Lower leg skin (tissue), 3 donors: ENCODE results near the gene FAM227B.
"Not testable (repeated sequence)": the region's sequence is repeated elsewhere in the genome, so short reads cannot be mapped to it uniquely, and the experiment has no call there.

ENCODE experiments used
- CTCF ChIP-seq, 3 donors: fragments of 450-650 bp; IDR thresholded peaks; one replicate each; pipeline ENCODE4 v1.5.1; 2016; ENCODE audit warnings: antibody characterized with exemption in 3 of 3, mild to moderate bottlenecking in 3 of 3, moderate library complexity in 2 of 3
- POLR2A ChIP-seq, 2 donors: fragments of 450-650 bp; IDR thresholded peaks; one replicate each; pipeline ENCODE4 v1.6.1; 2016 to 2017; ENCODE audit warnings: antibody characterized with exemption in 2 of 2, mild to moderate bottlenecking in 1 of 2, moderate library complexity in 1 of 2

DNA sequence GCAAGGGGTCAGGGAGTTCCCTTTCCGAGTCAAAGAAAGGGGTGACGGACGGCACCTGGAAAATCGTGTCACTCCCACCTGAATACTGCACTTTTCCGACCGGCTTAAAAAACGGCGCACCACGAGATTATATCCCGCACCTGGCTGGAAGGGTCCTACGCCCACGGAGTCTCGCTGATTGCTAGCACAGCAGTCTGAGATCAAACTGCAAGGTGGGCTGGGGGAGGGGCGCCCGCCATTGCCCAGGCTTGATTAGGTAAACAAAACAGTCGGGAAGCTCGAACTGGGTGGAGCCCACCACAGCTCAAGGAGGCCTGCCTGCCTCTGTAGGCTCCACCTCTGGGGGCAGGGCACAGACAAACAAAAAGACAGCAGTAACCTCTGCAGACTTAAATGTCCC lies 266.2 kb downstream of the FAM227B start:
- not testable (repeated sequence) for TF ChIP-seq CTCF, POLR2A (IDR thresholded peaks at IDR 0.05)
